Measurements from ENCODE around the gene SPAG17.

GRCh38 chr1:118159569-118159968, 25.5 kb downstream of the SPAG17 start:
- TF ChIP-seq POLR2AphosphoS5 (IDR thresholded peaks at IDR 0.05; ENCODE audit: low read depth) (no peak), EZH2 (IDR thresholded peaks at IDR 0.05; ENCODE audit: low read depth, unreplicated experiment) (no peak), EZH2phosphoT487 (IDR thresholded peaks at IDR 0.05; ENCODE audit: unreplicated experiment) (no peak), STAT1 (IDR thresholded peaks at IDR 0.05; ENCODE audit: unreplicated experiment) (no peak), ETS1 (IDR thresholded peaks at IDR 0.05) (no peak), ZNF114 (CRISPR knock-in tag; IDR thresholded peaks at IDR 0.05) (no peak), JUNB (IDR thresholded peaks at IDR 0.05; ENCODE audit: unreplicated experiment) (no peak), ZNF331 (CRISPR knock-in tag; IDR thresholded peaks at IDR 0.05; ENCODE audit: low read depth) (no peak), CREB1 (CRISPR knock-in tag; IDR thresholded peaks at IDR 0.05; ENCODE audit: low read depth) (no peak)
- TF ChIP-seq, protein P1, sequence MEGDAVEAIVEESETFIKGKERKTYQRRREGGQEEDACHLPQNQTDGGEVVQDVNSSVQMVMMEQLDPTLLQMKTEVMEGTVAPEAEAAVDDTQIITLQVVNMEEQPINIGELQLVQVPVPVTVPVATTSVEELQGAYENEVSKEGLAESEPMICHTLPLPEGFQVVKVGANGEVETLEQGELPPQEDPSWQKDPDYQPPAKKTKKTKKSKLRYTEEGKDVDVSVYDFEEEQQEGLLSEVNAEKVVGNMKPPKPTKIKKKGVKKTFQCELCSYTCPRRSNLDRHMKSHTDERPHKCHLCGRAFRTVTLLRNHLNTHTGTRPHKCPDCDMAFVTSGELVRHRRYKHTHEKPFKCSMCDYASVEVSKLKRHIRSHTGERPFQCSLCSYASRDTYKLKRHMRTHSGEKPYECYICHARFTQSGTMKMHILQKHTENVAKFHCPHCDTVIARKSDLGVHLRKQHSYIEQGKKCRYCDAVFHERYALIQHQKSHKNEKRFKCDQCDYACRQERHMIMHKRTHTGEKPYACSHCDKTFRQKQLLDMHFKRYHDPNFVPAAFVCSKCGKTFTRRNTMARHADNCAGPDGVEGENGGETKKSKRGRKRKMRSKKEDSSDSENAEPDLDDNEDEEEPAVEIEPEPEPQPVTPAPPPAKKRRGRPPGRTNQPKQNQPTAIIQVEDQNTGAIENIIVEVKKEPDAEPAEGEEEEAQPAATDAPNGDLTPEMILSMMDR (conservative IDR thresholded peaks at IDR 0.05; ENCODE audit: low read depth in 2 of 2), result no peak
- TF ChIP-seq, protein P2, sequence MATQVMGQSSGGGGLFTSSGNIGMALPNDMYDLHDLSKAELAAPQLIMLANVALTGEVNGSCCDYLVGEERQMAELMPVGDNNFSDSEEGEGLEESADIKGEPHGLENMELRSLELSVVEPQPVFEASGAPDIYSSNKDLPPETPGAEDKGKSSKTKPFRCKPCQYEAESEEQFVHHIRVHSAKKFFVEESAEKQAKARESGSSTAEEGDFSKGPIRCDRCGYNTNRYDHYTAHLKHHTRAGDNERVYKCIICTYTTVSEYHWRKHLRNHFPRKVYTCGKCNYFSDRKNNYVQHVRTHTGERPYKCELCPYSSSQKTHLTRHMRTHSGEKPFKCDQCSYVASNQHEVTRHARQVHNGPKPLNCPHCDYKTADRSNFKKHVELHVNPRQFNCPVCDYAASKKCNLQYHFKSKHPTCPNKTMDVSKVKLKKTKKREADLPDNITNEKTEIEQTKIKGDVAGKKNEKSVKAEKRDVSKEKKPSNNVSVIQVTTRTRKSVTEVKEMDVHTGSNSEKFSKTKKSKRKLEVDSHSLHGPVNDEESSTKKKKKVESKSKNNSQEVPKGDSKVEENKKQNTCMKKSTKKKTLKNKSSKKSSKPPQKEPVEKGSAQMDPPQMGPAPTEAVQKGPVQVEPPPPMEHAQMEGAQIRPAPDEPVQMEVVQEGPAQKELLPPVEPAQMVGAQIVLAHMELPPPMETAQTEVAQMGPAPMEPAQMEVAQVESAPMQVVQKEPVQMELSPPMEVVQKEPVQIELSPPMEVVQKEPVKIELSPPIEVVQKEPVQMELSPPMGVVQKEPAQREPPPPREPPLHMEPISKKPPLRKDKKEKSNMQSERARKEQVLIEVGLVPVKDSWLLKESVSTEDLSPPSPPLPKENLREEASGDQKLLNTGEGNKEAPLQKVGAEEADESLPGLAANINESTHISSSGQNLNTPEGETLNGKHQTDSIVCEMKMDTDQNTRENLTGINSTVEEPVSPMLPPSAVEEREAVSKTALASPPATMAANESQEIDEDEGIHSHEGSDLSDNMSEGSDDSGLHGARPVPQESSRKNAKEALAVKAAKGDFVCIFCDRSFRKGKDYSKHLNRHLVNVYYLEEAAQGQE (IDR thresholded peaks at IDR 0.05; ENCODE audit: unreplicated experiment), result no peak
